Fibroblast of villous mesenchyme (primary cell): ENCODE measurements around the gene SLC1A5. TPM values are rescaled to one million over a fixed set of nuclear protein-coding genes. Genes with fewer than 3 reads are reported as not detected.

Source experiments
- DNase-seq: peaks from one replicate; pipeline ENCODE4 v3.0.0-alpha.2; 2010; ENCODE audit warnings: low read depth
- H3K4me3 ChIP-seq: 2 replicates; pipeline ENCODE4 v1.5.1; 2011; ENCODE audit warnings: low read depth, mild to moderate bottlenecking, low read length
- total RNA-seq: library from RNA; depleted of rRNA; stranded (reverse); fragments of >200 nt; gene quantifications from 2 replicates; pipeline ENCODE4 v1.2.3, GENCODE V29; 2012
- TF ChIP-seq, protein P1 (sequence below): IDR thresholded peaks from 2 replicates; pipeline ENCODE4 v1.5.1; 2012; ENCODE audit warnings: low read depth, mild to moderate bottlenecking, low read length; ENCODE audit not compliant: insufficient read depth

SLC1A5 gene
- total RNA-seq, 1 donor: 196 TPM

DNA sequence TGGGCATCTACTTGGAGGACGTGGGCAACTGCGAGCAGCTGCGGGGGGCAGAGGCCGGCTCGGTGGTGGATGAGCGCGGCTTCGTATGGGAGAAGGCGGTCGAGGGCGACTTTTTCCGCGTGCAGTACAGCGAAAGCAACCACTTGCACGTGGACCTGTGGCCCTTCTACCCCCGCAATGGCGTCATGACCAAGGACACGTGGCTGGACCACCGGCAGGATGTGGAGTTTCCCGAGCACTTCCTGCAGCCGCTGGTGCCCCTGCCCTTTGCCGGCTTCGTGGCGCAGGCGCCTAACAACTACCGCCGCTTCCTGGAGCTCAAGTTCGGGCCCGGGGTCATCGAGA lies 31.9 kb downstream of the SLC1A5 start:
- TF ChIP-seq, protein P1, sequence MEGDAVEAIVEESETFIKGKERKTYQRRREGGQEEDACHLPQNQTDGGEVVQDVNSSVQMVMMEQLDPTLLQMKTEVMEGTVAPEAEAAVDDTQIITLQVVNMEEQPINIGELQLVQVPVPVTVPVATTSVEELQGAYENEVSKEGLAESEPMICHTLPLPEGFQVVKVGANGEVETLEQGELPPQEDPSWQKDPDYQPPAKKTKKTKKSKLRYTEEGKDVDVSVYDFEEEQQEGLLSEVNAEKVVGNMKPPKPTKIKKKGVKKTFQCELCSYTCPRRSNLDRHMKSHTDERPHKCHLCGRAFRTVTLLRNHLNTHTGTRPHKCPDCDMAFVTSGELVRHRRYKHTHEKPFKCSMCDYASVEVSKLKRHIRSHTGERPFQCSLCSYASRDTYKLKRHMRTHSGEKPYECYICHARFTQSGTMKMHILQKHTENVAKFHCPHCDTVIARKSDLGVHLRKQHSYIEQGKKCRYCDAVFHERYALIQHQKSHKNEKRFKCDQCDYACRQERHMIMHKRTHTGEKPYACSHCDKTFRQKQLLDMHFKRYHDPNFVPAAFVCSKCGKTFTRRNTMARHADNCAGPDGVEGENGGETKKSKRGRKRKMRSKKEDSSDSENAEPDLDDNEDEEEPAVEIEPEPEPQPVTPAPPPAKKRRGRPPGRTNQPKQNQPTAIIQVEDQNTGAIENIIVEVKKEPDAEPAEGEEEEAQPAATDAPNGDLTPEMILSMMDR: no peak
- no peak for DNase-seq

DNA sequence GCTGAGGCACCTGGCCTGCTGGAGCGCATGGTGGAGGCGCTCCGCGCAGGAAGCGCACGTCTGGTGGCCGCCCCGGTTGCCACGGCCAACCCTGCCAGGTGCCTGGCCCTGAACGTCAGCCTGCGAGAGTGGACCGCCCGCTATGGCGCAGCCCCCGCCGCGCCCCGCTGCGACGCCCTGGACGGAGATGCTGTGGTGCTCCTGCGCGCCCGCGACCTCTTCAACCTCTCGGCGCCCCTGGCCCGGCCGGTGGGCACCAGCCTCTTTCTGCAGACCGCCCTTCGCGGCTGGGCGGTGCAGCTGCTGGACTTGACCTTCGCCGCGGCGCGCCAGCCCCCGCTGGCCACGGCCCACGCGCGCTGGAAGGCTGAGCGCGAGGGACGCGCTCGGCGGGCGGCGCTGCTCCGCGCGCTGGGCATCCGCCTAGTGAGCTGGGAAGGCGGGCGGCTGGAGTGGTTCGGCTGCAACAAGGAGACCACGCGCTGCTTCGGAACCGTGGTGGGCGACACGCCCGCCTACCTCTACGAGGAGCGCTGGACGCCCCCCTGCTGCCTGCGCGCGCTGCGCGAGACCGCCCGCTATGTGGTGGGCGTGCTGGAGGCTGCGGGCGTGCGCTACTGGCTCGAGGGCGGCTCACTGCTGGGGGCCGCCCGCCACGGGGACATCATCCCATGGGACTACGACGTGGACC lies 32.4 kb downstream of the SLC1A5 start:
- TF ChIP-seq, protein P1: no peak
- H3K4me3 ChIP-seq: no peak overlapping the region
- no peak for DNase-seq

More for the DNA sequence above, 31.9 kb downstream of the SLC1A5 start:
- no peak overlapping the region for H3K4me3 ChIP-seq

DNA sequence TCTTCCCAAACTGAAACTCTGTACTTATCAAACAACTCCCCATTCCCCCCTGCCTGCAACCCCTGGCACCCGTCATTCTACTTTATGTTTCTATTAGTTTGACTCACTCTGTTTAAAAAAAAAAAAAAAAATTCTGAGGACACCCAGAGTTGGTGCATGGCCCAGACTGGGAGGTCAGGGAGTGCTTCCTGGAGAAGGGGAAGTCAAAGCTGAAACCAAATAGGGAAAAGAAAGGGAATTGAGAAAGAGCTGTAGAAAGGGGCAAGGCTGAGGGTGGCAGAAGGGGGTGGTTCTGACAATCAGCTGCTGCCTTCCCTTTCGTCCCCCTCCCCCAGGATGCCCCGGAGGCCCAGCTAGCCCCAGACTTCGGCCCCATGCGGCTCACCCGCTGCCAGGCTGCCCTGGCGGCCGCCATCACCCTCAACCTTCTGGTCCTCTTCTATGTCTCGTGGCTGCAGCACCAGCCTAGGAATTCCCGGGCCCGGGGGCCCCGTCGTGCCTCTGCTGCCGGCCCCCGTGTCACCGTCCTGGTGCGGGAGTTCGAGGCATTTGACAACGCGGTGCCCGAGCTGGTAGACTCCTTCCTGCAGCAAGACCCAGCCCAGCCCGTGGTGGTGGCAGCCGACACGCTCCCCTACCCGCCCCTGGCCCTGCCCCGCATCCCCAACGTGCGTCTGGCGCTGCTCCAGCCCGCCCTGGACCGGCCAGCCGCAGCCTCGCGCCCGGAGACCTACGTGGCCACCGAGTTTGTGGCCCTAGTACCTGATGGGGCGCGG lies 33.1 kb downstream of the SLC1A5 start:
- H3K4me3 ChIP-seq: no peak overlapping the region
- peak; percentile 40 for DNase-seq
- TF ChIP-seq, protein P1: no peak

DNA sequence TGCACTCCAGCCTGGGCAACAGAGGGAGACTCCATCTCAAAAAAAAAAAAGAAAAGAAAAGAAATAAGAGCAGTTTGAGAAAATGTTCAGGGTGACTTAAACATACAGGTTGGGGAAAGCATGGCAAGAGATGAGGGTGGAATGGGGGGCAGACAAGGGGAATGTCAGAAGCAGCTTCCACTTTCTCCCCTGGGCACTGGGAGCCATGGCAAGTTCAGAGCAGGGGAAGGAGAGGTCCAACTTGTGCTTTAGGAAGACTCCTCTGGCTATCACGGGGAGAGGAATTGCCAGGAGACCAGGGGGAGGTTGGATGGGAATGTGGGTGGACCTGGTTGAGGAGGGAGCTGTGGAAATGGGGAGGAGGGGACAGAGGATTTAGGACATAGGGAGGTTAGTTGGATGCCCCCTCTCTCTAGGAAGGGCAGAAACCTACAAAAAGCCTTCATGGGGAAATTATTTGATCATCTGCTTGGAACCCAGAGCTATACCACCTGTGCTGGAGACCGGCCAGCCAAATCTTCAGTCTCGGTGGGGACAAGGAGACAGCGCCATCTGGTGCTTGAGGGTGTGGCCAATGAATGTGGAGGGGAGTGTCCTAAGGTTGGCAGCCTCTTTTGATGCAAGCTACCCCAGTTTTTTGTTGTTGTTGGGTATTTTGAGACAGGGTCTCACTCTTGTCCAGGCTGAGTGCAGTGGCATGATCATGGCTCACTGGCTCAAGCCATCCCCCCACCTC lies 34.8 kb downstream of the SLC1A5 start:
- peak; percentile 24 for DNase-seq

DNA sequence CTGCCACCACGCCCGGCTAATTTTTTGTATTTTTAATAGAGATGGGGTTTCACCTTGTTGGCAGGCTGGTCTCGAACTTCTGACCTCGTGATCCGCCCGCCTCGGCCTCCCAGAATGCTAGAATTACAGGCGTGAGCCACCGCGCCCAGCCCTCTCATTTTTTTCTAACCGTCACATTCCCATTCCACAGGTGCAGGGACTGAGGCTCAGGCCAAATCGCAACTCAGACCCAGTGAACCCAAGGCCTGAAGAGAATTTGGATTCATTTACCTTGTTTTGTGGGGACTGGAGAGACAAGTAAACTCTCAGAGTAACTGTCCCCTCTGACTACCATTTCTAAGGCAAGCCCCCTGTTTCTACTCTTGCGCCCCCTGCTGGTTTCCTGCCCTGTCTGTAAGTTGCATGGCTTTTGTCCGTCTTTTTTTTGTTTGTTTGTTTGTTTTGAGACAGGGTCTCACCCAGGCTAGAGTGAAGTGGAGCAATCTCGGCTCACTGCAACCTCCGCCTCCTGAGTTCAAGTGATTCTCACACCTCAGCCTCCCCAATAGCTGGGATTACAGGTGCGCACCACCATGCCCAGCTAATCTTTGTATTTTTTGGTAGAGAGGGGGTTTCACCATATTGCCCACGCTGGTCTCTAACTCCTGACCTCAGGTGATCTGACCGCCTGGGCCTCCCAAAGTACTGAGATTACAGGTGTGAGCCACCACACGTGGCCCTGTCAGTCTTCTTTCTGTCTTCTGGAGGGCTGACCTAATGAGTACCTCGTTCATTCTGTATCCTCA lies 39.9 kb downstream of the SLC1A5 start:
- DNase-seq: peak; percentile 71
- TF ChIP-seq, protein P1: peak; percentile 80
- no peak overlapping the region for H3K4me3 ChIP-seq

More for the DNA sequence above, 34.8 kb downstream of the SLC1A5 start:
- TF ChIP-seq, protein P1: peak; percentile 47
- no peak overlapping the region for H3K4me3 ChIP-seq
